ENCODE data around the gene OR7G1.

DNA sequence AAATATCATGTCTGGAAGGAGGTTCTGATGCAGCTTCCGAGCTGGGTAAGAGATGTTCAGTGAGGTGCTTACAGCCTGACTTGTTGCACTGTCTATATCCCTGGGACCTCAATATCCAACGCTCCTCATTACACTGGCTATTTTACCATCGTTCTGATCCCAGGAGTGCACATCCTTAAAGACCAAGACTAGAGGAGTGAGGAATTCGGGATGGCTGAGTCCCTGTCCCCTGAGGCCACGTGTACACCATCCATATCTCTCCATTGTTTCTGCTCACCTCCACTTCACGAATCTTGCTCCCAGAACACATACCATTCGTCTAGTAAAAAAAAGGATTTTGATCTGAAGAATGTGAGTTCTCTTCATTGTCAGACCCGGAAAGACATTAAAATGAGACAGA, 8.2 kb downstream of the OR7G1 start, which contains the start of gene OR7G2:
- TF ChIP-seq, protein P1, sequence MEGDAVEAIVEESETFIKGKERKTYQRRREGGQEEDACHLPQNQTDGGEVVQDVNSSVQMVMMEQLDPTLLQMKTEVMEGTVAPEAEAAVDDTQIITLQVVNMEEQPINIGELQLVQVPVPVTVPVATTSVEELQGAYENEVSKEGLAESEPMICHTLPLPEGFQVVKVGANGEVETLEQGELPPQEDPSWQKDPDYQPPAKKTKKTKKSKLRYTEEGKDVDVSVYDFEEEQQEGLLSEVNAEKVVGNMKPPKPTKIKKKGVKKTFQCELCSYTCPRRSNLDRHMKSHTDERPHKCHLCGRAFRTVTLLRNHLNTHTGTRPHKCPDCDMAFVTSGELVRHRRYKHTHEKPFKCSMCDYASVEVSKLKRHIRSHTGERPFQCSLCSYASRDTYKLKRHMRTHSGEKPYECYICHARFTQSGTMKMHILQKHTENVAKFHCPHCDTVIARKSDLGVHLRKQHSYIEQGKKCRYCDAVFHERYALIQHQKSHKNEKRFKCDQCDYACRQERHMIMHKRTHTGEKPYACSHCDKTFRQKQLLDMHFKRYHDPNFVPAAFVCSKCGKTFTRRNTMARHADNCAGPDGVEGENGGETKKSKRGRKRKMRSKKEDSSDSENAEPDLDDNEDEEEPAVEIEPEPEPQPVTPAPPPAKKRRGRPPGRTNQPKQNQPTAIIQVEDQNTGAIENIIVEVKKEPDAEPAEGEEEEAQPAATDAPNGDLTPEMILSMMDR (IDR thresholded peaks at IDR 0.05 in 2 of 3, conservative IDR thresholded peaks at IDR 0.05 in 1 of 3; ENCODE audit: control insufficient read depth in 2 of 3, extremely low read depth in 1 of 3, insufficient read depth in 1 of 3, low read depth in 3 of 3, low read length in 3 of 3) = no peak
- TF ChIP-seq, protein P2, sequence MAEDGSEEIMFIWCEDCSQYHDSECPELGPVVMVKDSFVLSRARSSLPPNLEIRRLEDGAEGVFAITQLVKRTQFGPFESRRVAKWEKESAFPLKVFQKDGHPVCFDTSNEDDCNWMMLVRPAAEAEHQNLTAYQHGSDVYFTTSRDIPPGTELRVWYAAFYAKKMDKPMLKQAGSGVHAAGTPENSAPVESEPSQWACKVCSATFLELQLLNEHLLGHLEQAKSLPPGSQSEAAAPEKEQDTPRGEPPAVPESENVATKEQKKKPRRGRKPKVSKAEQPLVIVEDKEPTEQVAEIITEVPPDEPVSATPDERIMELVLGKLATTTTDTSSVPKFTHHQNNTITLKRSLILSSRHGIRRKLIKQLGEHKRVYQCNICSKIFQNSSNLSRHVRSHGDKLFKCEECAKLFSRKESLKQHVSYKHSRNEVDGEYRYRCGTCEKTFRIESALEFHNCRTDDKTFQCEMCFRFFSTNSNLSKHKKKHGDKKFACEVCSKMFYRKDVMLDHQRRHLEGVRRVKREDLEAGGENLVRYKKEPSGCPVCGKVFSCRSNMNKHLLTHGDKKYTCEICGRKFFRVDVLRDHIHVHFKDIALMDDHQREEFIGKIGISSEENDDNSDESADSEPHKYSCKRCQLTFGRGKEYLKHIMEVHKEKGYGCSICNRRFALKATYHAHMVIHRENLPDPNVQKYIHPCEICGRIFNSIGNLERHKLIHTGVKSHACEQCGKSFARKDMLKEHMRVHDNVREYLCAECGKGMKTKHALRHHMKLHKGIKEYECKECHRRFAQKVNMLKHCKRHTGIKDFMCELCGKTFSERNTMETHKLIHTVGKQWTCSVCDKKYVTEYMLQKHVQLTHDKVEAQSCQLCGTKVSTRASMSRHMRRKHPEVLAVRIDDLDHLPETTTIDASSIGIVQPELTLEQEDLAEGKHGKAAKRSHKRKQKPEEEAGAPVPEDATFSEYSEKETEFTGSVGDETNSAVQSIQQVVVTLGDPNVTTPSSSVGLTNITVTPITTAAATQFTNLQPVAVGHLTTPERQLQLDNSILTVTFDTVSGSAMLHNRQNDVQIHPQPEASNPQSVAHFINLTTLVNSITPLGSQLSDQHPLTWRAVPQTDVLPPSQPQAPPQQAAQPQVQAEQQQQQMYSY (CRISPR knock-in tag; IDR thresholded peaks at IDR 0.05) = no peak
- no peak for TF ChIP-seq ZNF592 (IDR thresholded peaks at IDR 0.05)
- TF ChIP-seq NFYB (IDR thresholded peaks at IDR 0.05; ENCODE audit: insufficient read depth, low read depth, low read length) = no peak
- TF ChIP-seq BRCA1 (IDR thresholded peaks at IDR 0.05; ENCODE audit: low read depth, low read length) = no peak
- no peak for TF ChIP-seq EZH2 (IDR thresholded peaks at IDR 0.05; ENCODE audit: borderline replicate concordance, control insufficient read depth, low read depth, low read length)
